ENCODE measurements around the gene FBLN1.

The FBLN1 gene

DNA sequence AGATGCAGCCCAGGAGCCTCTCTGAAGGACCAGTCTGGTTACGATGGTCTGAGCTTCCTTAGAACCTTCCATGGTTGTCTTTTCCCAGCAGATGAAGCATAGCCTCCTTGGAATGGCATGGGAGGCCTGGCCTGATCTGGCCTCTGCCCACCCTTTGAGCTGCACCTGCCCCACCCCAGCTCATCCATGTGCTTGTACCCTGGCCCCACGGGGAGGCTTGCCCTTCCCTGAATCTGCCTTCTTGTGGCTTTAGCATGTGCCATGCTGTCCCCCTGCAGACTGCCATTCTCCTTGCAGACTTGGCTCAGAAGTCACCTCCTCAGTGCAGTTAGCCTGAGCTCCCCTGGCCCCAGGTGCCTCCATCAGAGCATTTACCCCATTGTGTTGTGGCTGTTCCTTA, 62.5 kb downstream of the FBLN1 start:
- DNase-seq (ENCODE audit: low read depth, low spot score): no peak

DNA sequence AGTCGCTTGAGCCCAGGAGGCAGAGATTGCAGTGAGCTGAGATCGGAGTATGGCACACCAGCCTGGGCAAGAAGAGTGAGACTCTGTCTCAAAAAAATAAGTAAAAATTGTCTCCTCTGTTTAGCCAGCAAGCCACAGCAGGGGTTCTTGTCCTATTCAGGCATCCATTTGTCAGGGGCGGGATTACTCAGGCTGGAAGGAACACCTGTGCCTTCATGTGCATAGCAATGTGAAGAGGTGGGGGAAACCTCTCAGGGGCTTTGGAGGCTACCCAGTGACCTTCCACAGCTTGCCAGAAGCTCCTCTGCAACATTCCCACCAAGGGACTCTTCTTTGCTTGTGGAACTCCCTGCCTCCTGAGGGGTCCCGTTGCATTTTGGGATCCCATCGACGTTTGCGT, 63.3 kb downstream of the FBLN1 start:
- DNase-seq (ENCODE audit: low read depth, low spot score): no peak

DNA sequence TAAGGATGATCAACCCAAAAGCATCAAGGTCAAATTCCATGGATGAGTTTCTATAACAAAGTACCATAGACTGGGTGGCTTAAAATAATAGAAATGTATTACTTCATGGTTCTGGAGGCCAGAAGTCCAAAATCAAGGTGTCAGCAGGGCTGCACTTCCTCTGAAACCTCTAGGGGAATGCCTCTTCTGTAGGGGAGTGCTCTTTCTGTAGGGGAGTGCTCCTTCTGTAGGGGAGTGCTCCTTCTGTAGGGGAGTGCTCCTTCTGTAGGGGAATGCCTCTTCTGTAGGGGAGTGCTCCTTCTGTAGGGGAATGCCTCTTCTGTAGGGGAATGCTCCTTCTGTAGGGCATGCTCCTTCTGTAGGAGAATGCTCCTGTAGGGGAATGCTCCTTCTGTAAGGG, 65.5 kb downstream of the FBLN1 start:
- no peak for DNase-seq (ENCODE audit: low read depth, low spot score)

DNA sequence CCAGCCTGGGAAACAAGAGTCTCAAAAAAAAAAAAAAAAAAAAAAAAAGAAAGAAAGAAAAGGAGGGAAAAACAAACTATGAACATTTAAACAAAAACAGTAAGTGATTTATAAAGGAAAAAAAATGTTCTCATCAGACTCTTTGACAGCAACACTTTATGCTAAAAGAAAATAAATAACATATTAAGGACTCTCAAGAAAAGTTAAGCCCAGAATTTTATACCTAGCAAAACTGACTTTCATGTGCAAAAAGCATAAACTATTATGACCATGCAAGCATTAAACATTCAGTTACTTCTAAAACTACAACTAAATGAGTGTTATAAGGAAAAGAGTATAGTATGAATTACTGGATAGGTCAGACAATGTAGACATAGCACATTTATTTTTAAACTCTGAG, 68.4 kb downstream of the FBLN1 start:
- no peak for DNase-seq (ENCODE audit: low read depth, low spot score)

DNA sequence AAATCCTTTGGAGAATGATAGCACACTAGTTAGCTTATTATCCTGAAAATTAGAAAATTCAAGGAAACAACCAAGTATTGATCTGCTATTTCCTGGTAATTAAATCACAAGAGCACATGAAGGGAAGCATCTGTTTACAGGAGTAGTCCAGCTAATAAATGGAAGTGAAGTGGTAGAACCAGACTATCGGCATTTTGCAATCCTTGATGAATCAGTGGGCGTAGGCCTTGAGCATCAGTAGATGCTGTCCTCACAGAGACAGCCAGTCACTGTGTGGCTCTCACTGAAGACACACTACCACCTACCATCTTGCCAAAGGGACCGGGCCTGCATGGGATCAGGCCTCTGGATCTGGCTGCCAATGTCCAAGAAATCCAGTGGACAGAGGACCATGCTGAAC, 69.8 kb downstream of the FBLN1 start:
- DNase-seq (ENCODE audit: low read depth, low spot score): no peak

DNA sequence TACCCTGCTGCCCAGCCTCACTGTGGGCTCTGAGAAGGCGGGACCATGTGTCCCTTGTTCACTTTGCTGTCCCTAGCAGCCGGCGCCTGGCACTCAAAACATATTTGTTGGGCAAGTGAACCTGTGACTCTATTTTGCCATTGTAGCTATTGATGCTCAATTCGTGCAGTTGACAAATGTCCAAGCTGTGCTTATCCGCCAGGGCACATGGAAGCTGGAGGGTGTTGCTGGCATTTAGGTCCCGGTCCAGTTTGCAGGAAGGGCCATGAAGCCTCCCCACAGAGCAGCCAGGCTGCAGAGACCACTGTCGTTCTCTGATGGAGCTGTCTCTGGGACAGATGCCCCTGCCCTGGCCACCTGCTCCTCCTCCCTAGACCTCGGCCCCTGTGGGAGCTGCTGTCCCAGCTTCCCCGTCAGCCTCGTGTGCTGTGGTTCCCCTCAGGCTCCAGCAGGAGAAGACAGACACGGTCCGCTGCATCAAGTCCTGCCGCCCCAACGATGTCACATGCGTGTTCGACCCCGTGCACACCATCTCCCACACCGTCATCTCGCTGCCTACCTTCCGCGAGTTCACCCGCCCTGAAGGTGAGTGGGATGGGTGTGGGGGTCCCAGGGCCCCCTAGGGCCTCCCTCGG, 71.5 kb downstream of the FBLN1 start:
- DNase-seq (ENCODE audit: low read depth, low spot score): no peak

DNA sequence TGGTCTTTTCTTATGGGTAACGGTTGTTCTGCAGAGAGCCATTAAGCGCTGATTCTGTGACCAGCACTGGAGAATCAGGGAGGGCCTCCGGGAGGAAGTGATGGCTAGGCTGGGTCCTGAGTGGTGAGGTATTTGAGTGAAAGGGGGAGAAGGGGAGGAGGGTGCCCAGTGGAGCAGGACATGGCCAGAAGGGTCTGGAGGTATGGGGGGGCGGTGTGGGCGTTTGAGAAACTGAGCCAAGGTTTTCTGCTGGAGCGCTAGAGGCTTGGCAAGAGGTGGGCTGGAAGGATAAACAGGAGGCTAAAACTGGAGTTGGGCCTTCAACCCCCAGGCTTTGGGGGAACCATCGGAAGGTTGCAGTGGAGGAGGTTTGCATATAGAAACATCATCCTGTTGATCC, 72.5 kb downstream of the FBLN1 start:
- DNase-seq (ENCODE audit: low read depth, low spot score): no peak

DNA sequence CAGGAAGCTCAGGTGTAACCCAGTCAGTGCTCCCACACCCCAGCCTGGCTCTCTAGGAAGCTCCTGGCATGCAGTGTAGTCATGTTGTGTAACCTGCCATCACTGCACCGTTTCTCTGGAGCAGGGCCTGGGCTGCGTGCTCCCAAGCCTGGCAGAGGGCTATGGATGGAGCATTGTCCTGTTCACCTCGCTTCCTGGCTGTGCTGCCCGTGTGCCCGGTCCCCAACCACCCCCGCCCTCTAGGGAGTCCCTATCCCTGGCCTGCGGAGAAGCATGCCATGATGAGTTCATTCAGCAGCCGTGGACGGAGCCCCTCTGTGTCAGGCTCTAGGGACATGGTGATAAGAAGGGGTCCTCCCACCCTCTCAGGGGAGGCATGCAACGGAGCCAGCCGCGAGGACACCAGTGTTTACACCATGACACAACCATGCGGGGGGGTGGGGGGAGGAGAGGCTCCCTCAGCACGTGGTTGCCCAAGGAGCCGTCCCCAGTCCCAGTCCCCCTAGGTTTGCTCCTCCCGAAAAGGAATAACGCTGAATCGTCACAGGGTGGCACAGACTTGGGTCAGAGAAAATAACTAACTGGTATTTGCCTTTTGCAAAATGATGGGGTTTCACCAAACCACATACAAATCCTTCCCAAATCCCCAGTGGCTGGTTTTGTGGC, 73.1 kb downstream of the FBLN1 start:
- no peak for DNase-seq (ENCODE audit: low read depth, low spot score)

DNA sequence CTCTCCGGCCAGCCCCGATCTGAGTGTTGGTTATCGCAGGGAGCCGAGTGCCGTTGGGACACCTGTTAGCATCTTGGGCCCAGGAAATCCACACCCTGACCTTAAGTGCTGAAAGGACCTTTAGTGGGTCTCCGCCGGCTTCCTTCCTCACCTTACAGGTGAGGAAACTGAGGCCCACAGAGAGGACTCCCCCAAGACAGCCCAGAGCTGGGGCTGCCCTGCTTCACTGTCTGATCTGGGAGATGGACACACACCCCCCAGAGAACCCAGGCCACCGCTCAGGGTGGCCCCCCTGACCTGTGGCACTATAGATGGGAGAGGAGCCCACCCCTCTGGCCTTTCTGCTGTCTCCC, 73.6 kb downstream of the FBLN1 start:
- DNase-seq (ENCODE audit: low read depth, low spot score): no peak

DNA sequence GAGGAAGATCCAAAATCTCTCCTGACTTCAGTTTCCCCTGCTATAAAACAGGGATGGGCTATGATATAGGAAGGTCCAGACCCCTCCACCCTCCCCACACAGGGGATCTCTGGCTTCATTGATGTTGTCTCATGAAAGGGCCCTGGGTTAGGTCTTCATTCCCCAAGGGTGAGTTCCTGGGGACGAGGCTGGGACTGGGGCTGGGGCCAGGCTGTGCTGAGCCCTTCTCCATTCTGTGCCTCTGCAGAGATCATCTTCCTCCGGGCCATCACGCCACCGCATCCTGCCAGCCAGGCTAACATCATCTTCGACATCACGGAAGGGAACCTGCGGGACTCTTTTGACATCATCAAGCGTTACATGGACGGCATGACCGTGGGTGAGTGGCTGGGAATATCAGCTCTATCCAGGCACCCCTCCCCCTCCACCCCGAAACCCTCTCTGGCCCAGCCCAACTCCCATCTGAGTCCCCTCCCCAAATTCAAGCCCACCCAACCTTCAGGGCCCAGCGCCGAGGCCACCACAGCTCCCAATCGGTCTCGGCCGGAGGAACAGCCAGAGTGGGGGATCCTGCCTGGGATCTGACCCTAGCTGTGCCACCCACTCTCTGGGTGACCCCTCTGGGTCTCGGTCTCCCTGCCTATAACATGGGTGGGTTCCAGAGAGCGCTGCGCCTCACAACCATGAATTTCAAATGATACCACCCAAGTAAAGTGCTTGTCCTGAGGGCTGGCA, 74.2 kb downstream of the FBLN1 start:
- DNase-seq (ENCODE audit: low read depth, low spot score): no peak

DNA sequence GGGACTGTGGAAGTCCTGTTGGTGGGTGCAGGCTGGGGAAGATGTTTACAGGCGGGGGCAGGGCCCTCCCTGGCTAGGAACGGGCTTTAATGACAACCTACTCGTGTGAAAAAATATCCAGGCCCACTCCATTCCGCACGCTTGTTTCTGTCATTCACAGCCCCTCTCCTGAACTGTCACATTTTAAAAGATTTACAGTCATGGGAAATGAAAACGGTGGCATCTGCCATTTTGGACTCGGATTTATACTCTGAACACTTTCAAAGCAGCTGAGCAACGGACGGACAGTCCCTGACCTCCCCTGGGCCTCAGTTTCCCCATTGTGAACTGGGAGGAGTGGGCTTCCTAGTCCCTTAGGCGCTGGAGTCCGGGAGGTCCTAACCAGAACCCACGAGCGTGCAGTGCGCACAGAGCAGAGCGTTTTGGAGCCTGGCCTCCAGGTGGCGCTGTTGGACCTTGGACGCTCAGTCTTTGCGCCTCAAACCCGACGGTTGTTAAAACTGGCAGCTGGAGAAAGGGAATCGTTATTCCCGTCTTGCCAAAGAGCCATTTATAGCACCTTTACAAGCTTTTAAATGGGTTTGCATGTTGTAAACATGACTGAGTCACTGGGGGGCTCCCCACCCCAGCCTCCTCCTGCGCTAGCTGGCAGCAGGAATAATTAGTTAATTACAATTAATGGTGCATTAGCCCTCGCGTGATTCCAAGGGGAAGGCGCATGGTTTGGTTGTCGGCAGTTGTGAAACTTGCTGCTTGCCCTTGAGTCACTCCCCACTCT, 75.3 kb downstream of the FBLN1 start:
- peak; percentile 41 for DNase-seq (ENCODE audit: low read depth, low spot score)

DNA sequence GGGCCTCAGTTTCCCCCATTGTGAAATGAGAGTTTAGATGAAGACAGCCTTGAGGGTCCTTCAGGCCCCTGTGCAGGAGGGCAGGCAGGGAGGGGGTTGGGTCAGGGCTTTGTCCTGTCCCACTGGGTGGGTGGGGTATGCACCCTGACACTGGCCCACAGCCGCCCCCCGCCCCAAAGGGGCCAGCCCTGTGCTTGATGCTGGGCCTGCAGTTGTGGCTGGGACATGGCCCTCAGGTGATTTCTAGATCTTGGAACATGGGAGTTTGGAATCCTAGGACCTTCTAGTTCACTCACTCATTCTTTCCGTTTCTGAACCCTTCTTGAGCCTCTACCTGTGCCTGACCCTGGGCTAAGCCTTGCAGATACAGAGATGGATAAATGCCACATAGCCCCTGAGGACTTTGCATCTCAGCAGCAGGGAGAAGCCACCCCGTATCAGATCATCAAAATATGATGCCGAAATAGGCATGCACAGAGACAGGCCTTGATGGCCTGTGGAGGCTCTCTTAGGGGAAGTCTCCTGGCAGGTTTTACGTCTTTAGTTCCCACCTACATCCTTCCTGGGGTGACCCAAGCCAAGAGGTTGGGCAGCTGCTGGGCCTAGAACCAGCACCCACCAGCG, 76.0 kb downstream of the FBLN1 start:
- DNase-seq (ENCODE audit: low read depth, low spot score): no peak

DNA sequence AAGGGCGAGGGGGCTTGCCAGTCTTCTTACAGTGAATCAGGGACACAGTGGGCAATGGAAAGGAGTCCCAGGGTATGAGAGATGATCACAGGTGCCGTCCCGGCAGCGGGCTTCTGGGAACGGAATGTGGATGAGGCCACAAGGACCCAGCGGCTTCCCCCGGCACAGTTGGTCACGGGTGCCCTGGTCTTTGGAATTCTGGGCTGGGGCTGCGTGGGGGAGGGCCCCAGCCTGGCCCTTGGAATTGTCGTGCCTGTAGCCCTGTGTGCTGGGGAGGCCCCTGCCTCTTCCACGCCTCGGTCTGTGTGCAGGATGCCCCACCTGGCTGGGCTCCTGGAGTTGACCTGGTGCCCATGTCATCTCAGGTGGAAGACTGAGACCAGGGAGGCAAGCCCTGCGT, 76.6 kb downstream of the FBLN1 start:
- DNase-seq (ENCODE audit: low read depth, low spot score): no peak

DNA sequence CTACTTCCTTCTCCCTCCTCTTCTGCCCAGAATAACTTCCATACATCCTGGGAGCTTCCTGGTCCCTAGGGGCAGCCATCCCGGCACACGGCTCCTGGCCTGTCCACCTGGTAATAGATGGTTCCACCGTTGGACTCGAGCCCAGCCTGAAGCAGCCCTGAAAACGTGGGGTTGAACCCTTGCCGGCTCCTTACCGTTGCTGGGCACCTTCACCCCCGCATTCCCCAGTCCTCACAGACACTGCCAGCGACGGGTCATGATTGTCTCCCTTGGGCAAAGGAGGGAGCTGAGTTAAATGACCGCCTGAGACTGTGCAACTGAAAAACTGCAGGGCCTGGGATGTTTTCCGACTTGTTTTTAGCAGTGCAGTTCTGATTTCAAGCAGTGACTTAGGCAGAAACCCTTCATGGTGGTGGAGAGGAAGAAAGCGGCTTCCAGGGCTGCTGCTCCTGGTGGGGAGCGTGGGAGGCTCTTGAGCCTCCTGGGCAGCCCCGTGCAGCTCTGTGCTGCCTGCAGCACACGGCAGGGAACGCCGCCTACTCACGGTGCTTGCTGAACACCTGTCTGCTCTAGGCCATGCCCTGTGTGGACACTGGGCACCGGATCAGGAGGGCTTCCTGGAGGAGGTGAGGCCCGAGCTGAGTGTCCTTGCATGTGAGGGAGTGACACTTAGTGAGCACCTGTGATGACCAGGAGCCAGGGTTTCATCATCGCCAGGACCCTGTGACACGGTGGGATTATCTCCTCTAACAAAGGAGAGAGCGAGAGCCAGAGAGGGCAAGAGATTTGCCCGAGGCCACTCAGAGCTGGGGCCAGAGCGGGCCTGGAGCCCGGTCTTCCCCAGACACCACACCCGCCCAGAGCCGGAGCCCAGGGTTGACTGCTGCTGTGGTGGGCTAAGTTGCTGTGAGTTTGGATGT, 77.4 kb downstream of the FBLN1 start:
- DNase-seq (ENCODE audit: low read depth, low spot score): no peak

DNA sequence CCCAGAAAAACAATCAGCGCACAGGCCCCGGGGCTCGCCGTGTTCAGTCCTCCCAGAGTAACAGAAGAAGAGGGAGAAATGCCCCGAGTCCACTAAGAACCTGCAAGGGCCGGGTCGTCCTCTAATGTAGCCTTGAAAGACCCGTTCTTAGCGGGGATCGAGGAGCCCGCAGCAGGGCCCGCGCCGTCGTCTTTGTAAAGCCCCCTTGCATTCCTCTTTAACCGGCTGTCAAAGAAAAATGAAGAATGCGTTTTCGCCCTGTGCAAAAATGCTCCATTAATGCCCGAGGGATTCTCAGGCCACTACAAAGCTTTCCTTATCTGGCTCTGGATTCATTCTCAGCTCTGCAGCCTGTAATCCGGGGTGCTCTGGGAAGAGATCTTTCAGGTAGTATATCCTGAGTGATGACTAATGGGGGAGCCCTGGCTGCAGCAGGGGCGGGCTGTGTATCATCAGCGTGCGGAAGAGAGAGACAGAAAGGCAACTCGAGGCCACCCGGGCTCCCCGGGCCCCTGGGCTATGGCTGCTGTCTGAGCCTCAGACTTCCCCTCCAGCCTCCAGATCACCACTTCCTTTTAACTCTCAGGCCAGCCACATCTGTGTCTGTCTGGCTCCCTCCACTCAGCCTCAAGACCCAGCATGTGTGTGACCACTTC, 78.2 kb downstream of the FBLN1 start:
- no peak for DNase-seq (ENCODE audit: low read depth, low spot score)

DNA sequence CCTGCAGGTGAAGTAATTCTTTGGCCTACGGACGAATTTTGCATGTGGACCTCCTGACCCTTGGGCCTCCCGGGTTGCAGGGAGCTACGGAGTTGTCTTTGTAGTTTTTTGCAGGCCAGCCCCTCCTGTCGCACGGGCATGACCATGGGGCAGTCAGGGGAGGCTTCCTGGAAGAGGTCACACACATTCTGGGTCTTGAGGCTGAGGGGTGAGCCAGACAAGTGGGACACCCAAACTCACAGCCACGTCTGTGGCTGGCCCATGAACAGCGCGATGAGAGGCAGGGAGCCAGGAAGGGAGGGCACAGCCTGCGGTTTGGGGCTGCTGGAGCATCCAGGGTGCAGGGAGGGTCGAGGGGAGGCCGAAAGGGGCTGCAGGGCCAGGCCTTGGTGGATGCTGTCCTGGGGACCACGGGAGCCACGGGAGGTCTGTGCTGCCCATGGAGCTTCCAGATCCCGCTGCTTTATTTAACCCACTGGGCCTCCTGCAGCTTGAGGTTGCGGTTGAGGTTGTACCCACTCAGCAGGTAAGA, 78.9 kb downstream of the FBLN1 start:
- DNase-seq (ENCODE audit: low read depth, low spot score): no peak

DNA sequence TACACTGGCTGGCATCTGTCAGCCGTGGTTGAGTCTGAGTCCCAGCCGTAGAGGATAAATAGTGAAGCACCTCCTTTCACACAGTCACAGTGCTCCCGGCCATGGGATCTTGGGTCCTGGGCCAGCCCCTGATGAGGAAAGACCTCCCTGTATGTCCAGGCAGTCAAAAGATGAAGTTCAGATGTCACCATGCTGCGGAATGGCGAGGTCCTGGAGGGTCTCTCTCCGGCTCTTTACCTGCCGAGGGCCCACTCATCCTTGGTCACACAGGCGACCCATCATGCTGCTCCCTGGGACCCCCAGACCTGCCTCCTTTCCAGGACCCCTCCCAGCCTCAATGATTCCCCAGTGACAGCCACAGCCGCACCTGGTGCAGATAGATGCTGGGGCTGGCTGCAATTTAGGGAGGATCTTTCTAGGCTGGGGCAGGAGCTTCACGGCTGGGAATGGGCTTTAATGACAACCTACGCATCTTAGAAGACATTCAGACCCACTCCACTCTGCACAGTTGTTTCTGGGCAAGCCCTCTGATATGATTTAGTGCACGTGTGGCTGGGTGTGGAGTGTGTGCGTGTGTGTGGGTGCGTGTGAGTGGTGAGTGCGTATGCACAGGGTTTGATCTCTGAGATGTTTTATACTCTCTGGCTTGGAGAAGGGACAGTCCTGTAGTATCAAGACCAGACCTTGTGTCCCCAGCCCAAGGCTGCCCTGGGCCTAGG, 79.7 kb downstream of the FBLN1 start:
- no peak for DNase-seq (ENCODE audit: low read depth, low spot score)

DNA sequence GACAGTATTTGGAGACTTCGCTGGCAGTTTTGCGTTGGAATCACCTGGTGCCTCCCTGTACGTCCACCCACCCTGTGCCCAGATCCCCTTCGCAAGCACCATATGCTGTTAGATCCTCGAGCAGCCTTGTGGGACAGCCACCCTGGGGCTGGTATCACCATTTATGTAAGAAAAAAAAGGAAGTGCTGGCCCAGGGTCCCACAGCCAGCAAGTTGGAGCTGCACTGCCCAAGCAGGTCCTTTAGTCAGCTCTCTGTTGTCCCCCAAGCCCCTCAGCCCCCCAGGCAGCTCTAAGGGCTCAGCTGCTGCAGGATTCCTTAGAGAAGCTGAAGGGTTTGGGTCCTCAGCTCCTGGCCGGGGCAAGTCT, 80.3 kb downstream of the FBLN1 start:
- DNase-seq (ENCODE audit: low read depth, low spot score): no peak

DNA sequence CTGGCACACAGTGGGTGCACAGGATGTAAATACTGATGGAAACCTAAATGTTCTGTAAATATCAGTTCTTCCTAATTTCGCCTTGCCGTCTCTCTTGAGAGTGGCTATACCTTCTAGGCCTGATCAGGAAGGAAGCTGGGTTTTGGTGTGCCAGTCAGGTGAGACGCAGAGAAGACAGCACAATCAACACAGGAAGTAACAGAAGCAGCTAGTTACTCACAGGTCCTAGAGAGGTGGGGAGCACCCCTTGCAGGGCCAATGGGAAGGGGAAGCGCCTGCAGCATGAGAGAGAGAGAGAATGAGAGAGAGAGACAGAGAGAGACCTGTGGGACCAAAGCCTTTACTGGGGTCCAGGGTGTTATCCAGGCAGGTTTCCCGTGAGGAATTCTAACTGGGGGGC, 80.8 kb downstream of the FBLN1 start:
- DNase-seq (ENCODE audit: low read depth, low spot score): no peak
